ENCODE results near the gene OASL. TPM values are rescaled to one million over a fixed set of nuclear protein-coding genes. Genes with fewer than 3 reads are reported as not detected.

The OASL gene
- polyA plus RNA-seq, 3 donors from 2014 or later, result 7.7 to 21.7 (median 13.2) TPM

GRCh38 chr12:121043067-121043466, 4.0 kb upstream of the OASL start:
- H3K4me1 Mint-ChIP-seq, result peaks cover 11 to 19% of the 10 kb centered on the region in 2 donors
- H3K4me3 Mint-ChIP-seq, result no peak overlapping the region
- no peaks in the 10 kb centered on the region for H3K36me3 Mint-ChIP-seq
- peaks cover 2 to 11% (median 3%) of the 10 kb centered on the region in 3 donors for H3K27me3 Mint-ChIP-seq (ENCODE audit: low read depth in 3 of 3)
- no peak for DNase-seq
- no peaks in the 10 kb centered on the region for H3K9me3 Mint-ChIP-seq
- peak overlapping the region in 1 of 6 donors; percentile 37 for H3K27ac Mint-ChIP-seq

DNA sequence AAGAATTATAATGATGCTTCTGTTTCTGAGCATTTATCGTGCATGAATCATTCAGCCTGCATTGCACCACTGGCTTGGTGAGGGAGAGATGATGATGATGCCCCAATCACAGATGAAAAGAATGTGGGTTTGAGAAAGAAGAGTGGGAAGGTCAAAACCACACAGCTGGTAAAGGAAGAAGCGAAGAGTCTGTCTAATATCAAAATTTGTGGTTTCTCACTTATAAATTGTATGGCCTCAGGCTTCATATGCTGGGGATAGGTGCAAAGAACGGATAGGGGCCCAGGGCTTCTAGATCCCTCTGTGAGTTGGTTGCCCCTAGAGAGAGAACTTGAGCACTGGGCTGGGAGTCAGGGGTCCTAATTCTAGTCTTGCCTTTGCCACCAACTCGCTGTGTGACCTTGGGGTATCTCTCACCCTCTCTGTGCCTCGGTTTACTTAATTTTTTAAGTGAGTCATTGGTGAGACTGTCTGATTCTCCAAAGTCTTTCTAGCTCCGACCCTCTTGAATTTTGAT, 2.2 kb downstream of the OASL start:
- H3K36me3 Mint-ChIP-seq, result peaks cover 0 to 4% (median 0%) of the 10 kb centered on the region in 3 donors
- peaks cover 63% of the 10 kb centered on the region in 2 donors for H3K4me1 Mint-ChIP-seq
- DNase-seq, result peak; percentile 46 to 73 (median 54)
- peak overlapping the region; percentile 63 to 99 (median 97) for H3K4me3 Mint-ChIP-seq
- H3K9me3 Mint-ChIP-seq, result no peaks in the 10 kb centered on the region
- H3K27me3 Mint-ChIP-seq (ENCODE audit: low read depth in 3 of 3), result peaks cover 2 to 10% (median 6%) of the 10 kb centered on the region in 3 donors
- peak overlapping the region; percentile 73 to 97 (median 92) for H3K27ac Mint-ChIP-seq

- peak overlapping the region; percentile 62 to 83 (median 68) for H3K4me3 Mint-ChIP-seq
- no peak for DNase-seq
- peak overlapping the region; percentile 92 to 95 (median 93) for H3K27ac Mint-ChIP-seq
- H3K9me3 Mint-ChIP-seq, result no peaks in the 10 kb centered on the region
- peaks cover 6 to 13% (median 12%) of the 10 kb centered on the region in 3 donors for H3K36me3 Mint-ChIP-seq
- H3K27me3 Mint-ChIP-seq (ENCODE audit: low read depth in 3 of 3), result peaks cover 4 to 12% (median 4%) of the 10 kb centered on the region in 3 donors
- peaks cover 61 to 65% of the 10 kb centered on the region in 2 donors for H3K4me1 Mint-ChIP-seq
Observed at GRCh38 chr12:121034616-121035305, 4.3 kb downstream of the OASL start.

- H3K9me3 Mint-ChIP-seq, result no peaks in the 10 kb centered on the region
- peaks cover 6 to 13% (median 12%) of the 10 kb centered on the region in 3 donors for H3K36me3 Mint-ChIP-seq
- H3K27ac Mint-ChIP-seq, result peak overlapping the region; percentile 92 to 95 (median 93)
- H3K4me3 Mint-ChIP-seq, result peak overlapping the region; percentile 62 to 83 (median 68)
- H3K27me3 Mint-ChIP-seq (ENCODE audit: low read depth in 3 of 3), result peaks cover 2 to 9% (median 4%) of the 10 kb centered on the region in 3 donors
- H3K4me1 Mint-ChIP-seq, result peaks cover 57 to 65% of the 10 kb centered on the region in 2 donors
- peak; percentile 77 to 86 (median 81) for DNase-seq
Observed at GRCh38 chr12:121033625-121034349, 5.3 kb downstream of the OASL start.

- no peak for DNase-seq
- H3K4me1 Mint-ChIP-seq, result peaks cover 49 to 51% of the 10 kb centered on the region in 2 donors
- peaks cover 2 to 5% (median 2%) of the 10 kb centered on the region in 3 donors for H3K27me3 Mint-ChIP-seq (ENCODE audit: low read depth in 3 of 3)
- peak overlapping the region in 5 of 6 donors; percentile 12 to 72 (median 37) for H3K27ac Mint-ChIP-seq
- no peak overlapping the region for H3K4me3 Mint-ChIP-seq
- peaks cover 16 to 32% (median 19%) of the 10 kb centered on the region in 3 donors for H3K36me3 Mint-ChIP-seq
- no peaks in the 10 kb centered on the region for H3K9me3 Mint-ChIP-seq
Observed at GRCh38 chr12:121030576-121031212, 8.4 kb downstream of the OASL start.

GRCh38 chr12:121026274-121027045, 12.6 kb downstream of the OASL start:
- H3K9me3 Mint-ChIP-seq, result no peaks in the 10 kb centered on the region
- H3K27me3 Mint-ChIP-seq (ENCODE audit: low read depth in 3 of 3), result peaks cover 0 to 2% (median 2%) of the 10 kb centered on the region in 3 donors
- H3K4me3 Mint-ChIP-seq, result no peak overlapping the region
- H3K4me1 Mint-ChIP-seq, result peaks cover 20 to 21% of the 10 kb centered on the region in 2 donors
- H3K36me3 Mint-ChIP-seq, result peaks cover 18 to 32% (median 21%) of the 10 kb centered on the region in 3 donors
- DNase-seq, result no peak
- H3K27ac Mint-ChIP-seq, result peak overlapping the region in 3 of 6 donors; percentile 17 to 32 (median 25)

- Mint-ChIP-seq H3K4me1 (peaks cover 20 to 21% of the 10 kb centered on the region in 2 donors), H3K4me3 (no peak overlapping the region), H3K27ac (peak overlapping the region in 2 of 6 donors; percentile 17 to 25), H3K36me3 (peaks cover 17 to 31% (median 19%) of the 10 kb centered on the region in 3 donors), H3K27me3 (ENCODE audit: low read depth in 3 of 3) (peaks cover 0 to 1% (median 0%) of the 10 kb centered on the region in 3 donors), H3K9me3 (no peaks in the 10 kb centered on the region)
- DNase-seq, result no peak
Observed at GRCh38 chr12:121025442-121026226, 13.4 kb downstream of the OASL start.

GRCh38 chr12:121023799-121024198, 15.2 kb downstream of the OASL start:
- H3K27me3 Mint-ChIP-seq (ENCODE audit: low read depth in 3 of 3), result peaks cover 0 to 1% (median 0%) of the 10 kb centered on the region in 3 donors
- peaks cover 15 to 34% (median 17%) of the 10 kb centered on the region in 3 donors for H3K36me3 Mint-ChIP-seq
- DNase-seq, result no peak
- no peaks in the 10 kb centered on the region for H3K9me3 Mint-ChIP-seq
- H3K4me1 Mint-ChIP-seq, result peaks cover 14 to 16% of the 10 kb centered on the region in 2 donors
- H3K27ac Mint-ChIP-seq, result no peak overlapping the region
- no peak overlapping the region for H3K4me3 Mint-ChIP-seq

GRCh38 chr12:121022713-121023112, 16.3 kb downstream of the OASL start:
- Mint-ChIP-seq H3K9me3 (no peaks in the 10 kb centered on the region), H3K27me3 (ENCODE audit: low read depth in 3 of 3) (peaks cover 0 to 1% (median 0%) of the 10 kb centered on the region in 3 donors), H3K4me1 (peaks cover 4 to 5% of the 10 kb centered on the region in 2 donors), H3K4me3 (no peak overlapping the region), H3K27ac (no peak overlapping the region), H3K36me3 (peaks cover 11 to 28% (median 15%) of the 10 kb centered on the region in 3 donors)
- no peak for DNase-seq

DNA sequence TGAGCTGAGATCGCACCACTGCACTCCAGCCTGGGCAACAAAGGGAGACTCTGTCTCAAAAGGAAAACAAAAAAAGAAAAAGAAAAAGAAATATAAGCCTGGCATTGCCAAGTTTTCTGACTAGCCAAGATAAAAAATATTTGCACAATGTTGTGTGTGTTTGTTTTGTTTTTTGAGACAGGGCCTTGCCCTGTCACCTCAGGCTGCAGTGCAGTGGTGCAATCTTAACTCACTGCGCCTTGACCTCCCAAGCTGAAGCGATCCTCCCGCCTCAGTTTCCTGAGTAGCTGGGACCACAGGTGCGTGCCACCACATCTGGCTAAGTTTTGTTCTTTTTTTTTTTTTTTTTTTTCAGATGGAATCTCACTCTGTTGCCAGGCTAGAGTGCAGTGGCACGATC, 17.3 kb downstream of the OASL start:
- no peak for DNase-seq
- H3K4me3 Mint-ChIP-seq, result no peak overlapping the region
- no peaks in the 10 kb centered on the region for H3K9me3 Mint-ChIP-seq
- H3K36me3 Mint-ChIP-seq, result peaks cover 11 to 24% (median 15%) of the 10 kb centered on the region in 3 donors
- H3K27ac Mint-ChIP-seq, result no peak overlapping the region
- H3K27me3 Mint-ChIP-seq (ENCODE audit: low read depth in 3 of 3), result peaks cover 0 to 1% (median 0%) of the 10 kb centered on the region in 3 donors
- no peaks in the 10 kb centered on the region for H3K4me1 Mint-ChIP-seq

DNA sequence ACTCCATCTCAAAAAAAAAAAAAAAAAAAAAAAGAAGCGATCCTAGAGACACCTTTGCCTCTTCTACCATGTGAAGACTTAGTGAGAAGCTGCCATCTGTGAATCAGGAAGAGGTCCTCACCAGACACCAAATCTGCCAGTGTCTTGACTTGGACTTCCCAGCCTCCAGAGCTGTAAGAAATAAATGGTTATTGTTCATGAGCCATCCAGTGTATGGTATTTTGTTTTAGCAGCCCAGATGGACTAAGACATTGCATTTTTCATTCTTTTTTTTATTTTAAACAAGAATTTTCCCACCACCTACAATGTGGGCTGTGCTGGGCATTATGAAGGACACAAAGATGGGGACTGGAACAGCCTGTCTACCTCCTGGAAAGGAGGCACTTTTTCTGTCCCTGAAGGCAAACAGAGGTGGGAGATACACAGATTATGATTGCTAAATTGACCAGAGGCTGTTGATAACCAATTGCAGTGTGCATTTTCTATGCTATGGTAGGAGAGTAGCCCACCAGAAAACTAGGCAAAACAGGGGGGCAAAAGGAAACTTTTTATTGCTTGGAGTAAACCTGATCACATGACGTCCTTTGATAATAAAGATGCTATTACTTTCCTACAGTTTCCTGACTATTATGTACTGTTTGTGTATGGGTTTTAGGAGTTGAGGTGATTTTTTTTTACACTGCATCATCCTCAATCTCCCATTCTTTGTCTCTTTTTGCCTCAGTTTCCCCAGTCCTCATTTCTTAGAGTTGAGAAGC, 20.0 kb downstream of the OASL start:
- Mint-ChIP-seq H3K4me3 (no peak overlapping the region), H3K9me3 (no peaks in the 10 kb centered on the region), H3K27me3 (ENCODE audit: low read depth in 3 of 3) (peaks cover 0 to 5% (median 2%) of the 10 kb centered on the region in 3 donors), H3K4me1 (peaks cover 17 to 21% of the 10 kb centered on the region in 2 donors), H3K36me3 (peaks cover 7 to 15% (median 9%) of the 10 kb centered on the region in 3 donors), H3K27ac (no peak overlapping the region)
- DNase-seq, result no peak

Measured in immature natural killer cell (primary cell).